HG02938 (cell line): ENCODE data around the gene CWC27.

Source experiments
- ATAC-seq: cut with Tn5 transposase; IDR thresholded peaks from one replicate; pipeline ENCODE4 v1.9.1; 2021; ENCODE audit warnings: mild to moderate bottlenecking, moderate library complexity; ENCODE audit not compliant: unreplicated experiment

CWC27 gene

GRCh38 chr5:64972591-64972990 is 203.9 kb downstream of the CWC27 start:
- ATAC-seq = no peak

GRCh38 chr5:64973215-64973614 is 204.5 kb downstream of the CWC27 start:
- ATAC-seq = no peak

- no peak for ATAC-seq
These were observed 209.0 kb downstream of the CWC27 start for GRCh38 chr5:64977779-64978178.

- no peak for ATAC-seq
These were observed 209.8 kb downstream of the CWC27 start for GRCh38 chr5:64978546-64978945.

GRCh38 chr5:64979531-64979930 is 210.8 kb downstream of the CWC27 start:
- ATAC-seq = peak; percentile 69

- no peak for ATAC-seq
These were observed 211.4 kb downstream of the CWC27 start for GRCh38 chr5:64980176-64980575.

- no peak for ATAC-seq
These were observed 219.0 kb downstream of the CWC27 start for GRCh38 chr5:64987768-64988167.

- ATAC-seq = no peak
These were observed 240.5 kb downstream of the CWC27 start for GRCh38 chr5:65009207-65009606.

- no peak for ATAC-seq
These were observed 242.1 kb downstream of the CWC27 start for GRCh38 chr5:65010841-65011240.

GRCh38 chr5:65012301-65012892 is 243.7 kb downstream of the CWC27 start:
- ATAC-seq = no peak

GRCh38 chr5:65013166-65013565 is 244.4 kb downstream of the CWC27 start:
- ATAC-seq = no peak

- ATAC-seq = no peak
These were observed 246.0 kb downstream of the CWC27 start for GRCh38 chr5:65014769-65015168.

GRCh38 chr5:65015767-65016166 is 247.0 kb downstream of the CWC27 start:
- ATAC-seq = no peak

- no peak for ATAC-seq
These were observed 248.9 kb downstream of the CWC27 start for GRCh38 chr5:65017636-65018035.

GRCh38 chr5:65018763-65019162 is 250.0 kb downstream of the CWC27 start:
- ATAC-seq = no peak

GRCh38 chr5:65020492-65020891 is 251.8 kb downstream of the CWC27 start:
- no peak for ATAC-seq

GRCh38 chr5:65021527-65022226 is 252.9 kb downstream of the CWC27 start:
- ATAC-seq = no peak

GRCh38 chr5:65022932-65023331 is 254.2 kb downstream of the CWC27 start:
- no peak for ATAC-seq

GRCh38 chr5:65024681-65025080 is 256.0 kb downstream of the CWC27 start:
- no peak for ATAC-seq

GRCh38 chr5:65026816-65027548 is 258.3 kb downstream of the CWC27 start:
- ATAC-seq = peak; percentile 47

- ATAC-seq = no peak
These were observed 260.4 kb downstream of the CWC27 start for GRCh38 chr5:65029178-65029577.

- ATAC-seq = no peak
These were observed 261.3 kb downstream of the CWC27 start for GRCh38 chr5:65030056-65030455.
